GM18502 (cell line): ENCODE results near the gene HSD17B8.

ENCODE experiments used
- ATAC-seq: cut with Tn5 transposase; IDR thresholded peaks from one replicate; pipeline ENCODE4 v1.9.1; 2021; ENCODE audit warnings: mild to moderate bottlenecking; ENCODE audit not compliant: unreplicated experiment, poor library complexity

The HSD17B8 gene

DNA sequence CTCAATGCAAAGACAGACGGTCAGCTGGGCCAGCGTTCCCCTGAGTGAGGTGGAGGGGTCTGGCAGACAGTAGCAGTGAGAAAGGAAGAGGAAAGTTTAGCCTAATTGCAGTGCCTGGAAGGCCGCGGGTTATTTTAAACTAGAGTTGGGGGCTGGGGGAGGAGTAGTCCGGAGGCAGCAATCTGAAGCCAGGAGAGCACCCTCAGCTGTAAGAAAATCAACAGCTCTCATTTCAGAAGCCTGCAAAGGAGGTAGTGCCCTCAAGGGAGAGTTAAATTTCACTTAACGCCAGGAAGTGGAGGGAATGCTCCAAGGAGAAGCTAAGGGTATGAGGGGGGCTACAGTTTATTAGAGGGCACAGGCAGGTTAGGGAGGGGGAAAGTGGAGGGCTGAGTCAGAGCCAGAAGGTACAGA, 30.8 kb downstream of the HSD17B8 start:
- ATAC-seq: no peak

GRCh38 chr6:33236328-33236727, 31.9 kb downstream of the HSD17B8 start:
- ATAC-seq: no peak

DNA sequence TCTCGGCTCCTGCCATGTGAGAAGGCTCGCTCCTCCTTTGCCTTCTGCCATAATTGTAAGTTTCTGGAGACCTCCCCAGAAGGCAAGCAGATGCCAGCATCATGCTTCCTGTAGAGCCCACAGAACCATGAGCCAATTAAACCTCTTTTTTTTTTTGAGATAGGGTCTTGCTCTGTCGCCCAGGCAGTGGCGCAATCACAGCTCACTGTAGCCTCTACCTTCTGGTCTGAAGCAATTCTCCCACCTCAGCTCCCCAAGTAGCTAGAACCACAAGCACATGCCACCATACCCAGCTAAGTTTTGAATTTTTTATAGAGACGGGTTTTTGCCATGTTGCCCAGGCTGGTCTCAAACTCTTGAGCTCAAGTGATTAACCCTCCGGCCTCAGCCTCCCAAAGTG, 32.4 kb downstream of the HSD17B8 start:
- ATAC-seq: no peak

DNA sequence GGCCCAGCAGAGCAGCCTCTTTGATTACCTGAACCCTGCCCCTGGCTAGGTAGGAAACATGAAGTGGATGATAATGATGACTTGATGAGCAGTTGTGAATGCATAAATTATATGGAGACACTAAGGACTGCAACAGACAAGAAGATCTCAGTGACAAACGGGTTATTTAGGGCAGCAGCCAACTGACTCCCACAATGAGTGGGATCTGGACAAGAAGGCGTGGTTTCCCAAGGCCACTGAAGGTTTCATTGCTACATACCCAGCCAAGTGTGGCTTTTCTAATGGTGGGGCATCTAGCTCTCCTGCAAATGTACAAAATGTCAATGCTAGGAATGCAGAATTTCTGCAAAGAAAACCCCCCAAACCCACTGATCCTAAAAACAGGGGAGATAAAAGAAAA, 33.3 kb downstream of the HSD17B8 start:
- ATAC-seq: no peak

DNA sequence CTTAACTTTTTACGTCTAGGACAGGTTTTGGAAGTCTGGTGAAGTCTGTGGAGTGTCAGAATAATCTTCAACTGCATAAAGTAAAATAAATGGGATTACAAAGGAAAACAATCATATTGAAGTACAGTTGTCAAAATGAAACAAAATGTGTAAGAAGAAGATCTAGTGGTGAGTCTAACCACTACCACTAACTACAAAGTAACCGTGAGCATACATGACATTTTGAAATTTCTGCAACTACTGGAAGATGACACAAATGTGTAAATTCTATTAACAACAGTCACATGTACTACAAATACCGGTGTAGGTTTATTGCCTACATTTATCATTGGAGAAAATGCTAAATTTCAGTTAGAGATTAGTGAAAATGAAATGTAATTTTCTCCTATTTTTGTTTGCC, 37.5 kb downstream of the HSD17B8 start:
- ATAC-seq: no peak

DNA sequence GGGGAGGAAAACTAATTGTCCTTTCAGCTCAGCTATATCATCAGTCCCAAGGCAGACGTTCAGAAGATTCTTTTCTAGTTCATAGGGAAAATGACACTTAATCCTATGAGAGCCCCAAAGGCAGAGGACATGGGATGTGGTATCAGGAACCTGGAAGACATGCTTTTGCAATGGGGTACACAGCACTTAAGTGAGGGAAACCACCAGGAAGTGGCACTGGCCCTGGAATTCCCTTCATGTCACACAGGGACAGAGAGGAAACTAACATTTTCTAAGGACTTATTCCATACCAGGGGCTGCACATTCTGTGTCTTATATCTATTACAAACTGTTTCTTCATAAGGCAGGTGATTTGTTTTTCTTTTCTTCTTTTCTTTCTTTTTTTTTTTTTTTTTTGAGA, 39.0 kb downstream of the HSD17B8 start:
- ATAC-seq: no peak

DNA sequence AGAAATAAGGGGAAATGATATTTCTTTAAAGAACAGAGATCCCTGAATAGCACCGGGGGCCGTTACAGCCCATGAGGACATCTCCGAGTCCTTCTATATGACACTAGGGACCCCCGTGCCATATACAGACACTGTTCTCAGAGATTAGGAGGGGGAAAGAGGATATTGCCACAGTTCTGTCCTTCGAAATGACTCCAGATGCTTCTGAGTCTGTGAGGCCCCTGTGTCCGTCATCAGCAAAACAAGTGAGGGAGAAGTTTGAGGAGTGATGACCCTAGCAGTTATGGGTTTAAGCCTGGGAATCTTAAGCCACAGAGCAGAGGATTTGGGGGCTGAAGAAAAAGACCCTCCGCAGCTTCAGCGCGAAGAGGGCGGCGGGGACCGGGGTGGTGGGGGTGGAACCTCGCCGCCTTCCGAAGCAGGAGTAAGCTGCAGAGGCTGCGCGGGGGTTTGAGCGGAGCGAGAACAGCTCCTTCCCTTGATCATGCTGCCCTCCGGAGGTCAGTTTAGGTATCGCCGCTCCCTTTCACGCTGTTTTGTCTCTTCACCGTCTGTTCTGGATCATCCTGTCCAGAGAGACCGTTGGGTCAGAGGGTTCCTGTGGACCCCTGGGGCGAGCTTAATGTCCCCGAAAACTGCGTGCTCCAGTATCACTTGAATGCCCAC, 43.7 kb downstream of the HSD17B8 start:
- peak; percentile 38 for ATAC-seq

GRCh38 chr6:33248643-33248931, 44.1 kb downstream of the HSD17B8 start:
- peak; percentile 13 for ATAC-seq

GRCh38 chr6:33248932-33249731, 44.7 kb downstream of the HSD17B8 start:
- ATAC-seq: peak; percentile 90

DNA sequence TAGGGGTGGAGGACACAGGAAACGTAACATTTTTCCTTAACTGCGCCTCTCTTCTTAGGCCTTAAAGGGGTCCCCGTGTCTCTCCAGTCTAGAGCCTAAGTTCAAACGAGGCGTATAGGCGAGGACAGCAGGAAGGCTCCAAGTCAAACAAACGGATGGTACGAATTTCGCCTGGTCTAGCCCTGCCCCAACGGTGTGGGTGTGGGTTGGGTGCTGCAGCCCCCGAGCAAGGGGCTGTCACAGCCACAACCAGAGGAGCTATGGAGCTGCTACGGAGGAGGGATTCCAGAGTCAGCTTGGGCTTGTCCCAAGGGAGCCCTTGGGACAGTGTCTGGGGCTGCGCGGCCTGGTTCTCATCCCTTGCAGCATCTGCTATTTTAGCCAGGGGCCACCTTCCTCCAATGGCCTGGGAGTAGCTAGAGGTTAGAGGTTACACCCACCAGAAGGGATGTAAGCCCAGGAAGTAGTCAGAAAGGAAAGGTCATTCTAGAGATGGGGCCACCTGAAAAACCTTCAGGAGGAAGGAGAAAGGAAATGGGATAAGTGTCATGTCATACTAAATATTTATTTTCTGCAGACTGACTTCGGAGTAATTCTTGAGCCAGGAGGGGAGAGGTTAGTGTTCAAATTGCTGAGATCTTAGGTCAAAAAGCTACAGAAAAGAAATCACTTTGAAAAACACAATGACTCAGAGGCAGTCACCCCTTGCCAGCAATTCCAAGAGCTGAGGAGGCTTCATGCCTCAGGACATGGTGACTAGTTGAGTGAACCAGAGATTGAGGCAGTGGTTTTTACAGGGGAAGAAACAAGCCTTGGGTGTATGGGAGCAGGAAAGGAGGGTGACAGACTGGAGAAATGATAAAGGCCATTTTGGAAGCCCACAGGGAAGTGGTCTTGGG, 45.5 kb downstream of the HSD17B8 start:
- ATAC-seq: peak; percentile 6

DNA sequence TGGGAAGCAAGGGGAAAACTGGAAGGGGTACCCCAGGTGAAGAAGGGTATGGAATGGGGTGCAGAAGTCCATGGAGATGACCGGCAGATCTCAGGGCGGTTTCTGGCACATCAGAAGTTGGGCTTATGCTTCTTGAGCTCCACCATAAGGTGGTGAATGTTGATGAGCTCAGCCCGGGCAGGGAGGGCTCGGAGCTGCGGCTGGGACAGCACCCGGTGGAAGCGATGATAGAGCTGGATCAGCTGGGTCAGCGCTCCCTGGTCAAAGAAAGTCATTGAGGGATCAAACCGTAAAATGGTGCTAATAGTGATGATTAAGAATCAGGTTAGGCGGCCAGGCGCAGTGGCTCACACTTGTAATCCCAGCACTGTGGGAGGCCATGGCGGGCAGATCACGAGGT, 46.3 kb downstream of the HSD17B8 start:
- ATAC-seq: no peak

DNA sequence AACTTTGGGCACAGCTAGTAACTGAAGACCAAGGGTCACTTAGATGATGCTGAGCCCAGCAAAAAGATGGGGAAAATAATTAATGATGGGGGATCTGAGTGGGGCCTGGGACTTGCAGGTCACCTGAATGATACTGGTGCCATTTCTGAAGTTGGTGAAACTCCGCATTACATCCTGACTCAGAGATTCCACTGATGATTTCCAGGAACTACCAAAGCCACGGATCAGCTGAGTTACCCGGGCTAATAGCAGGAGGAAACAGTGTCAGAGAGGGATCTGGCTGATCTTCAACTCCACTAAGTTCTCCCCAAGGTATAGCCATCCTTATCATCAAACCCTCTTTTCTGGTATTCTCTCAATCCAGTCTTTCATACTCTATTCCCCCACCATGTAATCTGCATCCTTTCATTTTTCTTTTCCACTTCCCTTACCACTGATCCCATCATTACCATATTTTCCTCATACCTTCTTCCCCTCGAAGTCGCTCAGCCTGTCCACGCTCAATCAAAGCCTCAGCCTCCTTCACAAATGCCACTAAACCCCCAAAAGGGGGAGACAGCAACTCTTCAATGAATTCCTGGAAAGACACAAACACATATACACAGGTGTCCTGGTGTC, 47.0 kb downstream of the HSD17B8 start:
- ATAC-seq: no peak

GRCh38 chr6:33252759-33253158, 48.3 kb downstream of the HSD17B8 start:
- ATAC-seq: no peak

DNA sequence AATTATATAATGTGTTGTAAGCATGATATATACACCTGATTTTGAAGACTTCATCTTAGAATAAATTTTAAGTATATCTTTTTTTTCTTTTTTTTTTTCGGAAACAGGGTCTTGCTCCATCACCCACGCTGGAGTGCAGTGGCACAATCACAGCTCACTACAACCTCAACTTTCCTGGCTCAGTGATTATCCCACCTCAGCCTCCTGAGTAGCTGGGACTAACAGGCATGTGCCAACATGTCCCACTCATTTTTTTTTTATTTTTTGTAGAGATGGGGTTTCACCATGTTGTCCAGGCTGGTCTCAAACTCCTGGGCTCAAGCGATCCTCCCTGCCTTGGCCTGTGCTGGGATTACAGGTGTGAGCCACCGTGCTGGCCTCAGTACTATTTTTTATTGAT, 50.1 kb downstream of the HSD17B8 start:
- no peak for ATAC-seq
